Lower lobe of right lung (tissue), 2 donors: ENCODE results near the gene CCT7. TPM values are rescaled to one million over a fixed set of nuclear protein-coding genes. Genes with fewer than 3 reads are reported as not detected.

ENCODE experiments used
- ATAC-seq, 2 donors: fragments of 200-7000 bp; cut with Tn5 transposase; one replicate each; pipeline ENCODE4 v1.9.1; 2020 to 2022; ENCODE audit warnings: mild to moderate bottlenecking in 2 of 2, moderate library complexity in 2 of 2
- DNase-seq: peaks from one replicate; pipeline ENCODE4 v3.0.0-alpha.2; 2020
- H3K27ac ChIP-seq: fragments of 200-600 bp; one replicate; pipeline ENCODE4 v1.8.0; 2022
- H3K27me3 ChIP-seq: fragments of 200-600 bp; one replicate; pipeline ENCODE4 v1.8.0; 2022; ENCODE audit warnings: low read depth
- H3K36me3 ChIP-seq: fragments of 200-600 bp; one replicate; pipeline ENCODE4 v1.8.0; 2022; ENCODE audit warnings: mild to moderate bottlenecking
- H3K4me1 ChIP-seq: fragments of 200-600 bp; one replicate; pipeline ENCODE4 v1.8.0; 2022
- H3K4me3 ChIP-seq: fragments of 200-600 bp; one replicate; pipeline ENCODE4 v1.8.0; 2022; ENCODE audit warnings: mild to moderate bottlenecking
- H3K9me3 ChIP-seq: fragments of 200-600 bp; one replicate; pipeline ENCODE4 v1.8.0; 2022
- intact Hi-C: fragments of 100-400 bp; cut with DNase I; formaldehyde crosslinking; loops from one replicate; pipeline ENCODE4 v1.11.0; 2022
- total RNA-seq: library from RNA; stranded (reverse); fragmentation: NEBNext Ultra II Directional; extraction: Animal tissue kit (Norgen Biotek cat#: 25700); gene quantifications from one replicate; pipeline ENCODE4 v1.2.1, GENCODE V29; 2021
- TF ChIP-seq, protein P1 (sequence below): fragments of 200-600 bp; IDR thresholded peaks from one replicate; pipeline ENCODE4 v1.8.0; 2022; ENCODE audit warnings: antibody characterized with exemption, mild to moderate bottlenecking
- donor health status: DM: no; HTN: yes; CAD: no; lungs with severe emphysema.

The CCT7 gene
- total RNA-seq, 1 donor from 2014 or later = 151 TPM

DNA sequence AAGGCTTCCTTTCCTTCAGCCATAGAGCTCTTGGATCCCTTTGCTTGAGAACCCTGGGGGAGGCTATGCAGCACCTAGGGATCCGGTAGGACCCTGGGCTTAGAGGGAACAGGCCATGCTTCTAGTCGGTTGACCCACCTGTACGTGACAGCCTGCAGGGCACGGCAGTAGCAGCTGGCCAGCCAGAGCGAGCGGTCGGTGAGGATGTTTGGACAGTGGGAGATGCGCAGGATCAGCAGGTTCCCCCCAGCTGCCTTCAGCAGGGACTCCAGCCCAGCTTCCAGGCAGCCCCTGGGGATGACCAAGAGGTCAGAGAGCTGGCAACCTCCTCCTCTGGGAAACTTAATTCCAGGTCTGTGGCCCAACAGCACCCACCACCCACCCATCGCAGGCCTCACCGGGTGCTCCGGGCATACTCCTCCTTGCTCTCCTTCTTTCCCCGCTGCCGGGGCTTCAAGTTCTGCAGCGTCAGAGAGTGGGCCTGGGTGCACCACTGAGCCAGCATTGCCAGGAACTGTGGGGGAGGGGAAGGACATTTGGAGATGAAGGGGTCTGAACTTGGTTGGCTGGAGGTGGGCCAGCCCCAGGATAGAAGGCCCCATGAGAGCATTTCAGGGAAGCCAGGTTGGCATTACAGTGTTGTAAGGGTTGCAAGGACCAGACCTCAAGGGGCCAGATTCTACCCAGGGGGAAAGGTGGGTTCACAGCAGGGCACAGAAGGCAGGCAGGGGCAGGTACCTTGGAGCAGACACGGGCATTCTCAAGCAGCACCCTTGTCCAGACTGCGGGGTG lies 29.6 kb downstream of the CCT7 start:
- ATAC-seq (no peak), DNase-seq (no peak)
- intact Hi-C loops = no loop called here
- no peaks in the 10 kb centered on the region for H3K36me3 ChIP-seq
- no peaks in the 10 kb centered on the region for H3K4me1 ChIP-seq
- H3K27ac ChIP-seq = no peak overlapping the region
- H3K9me3 ChIP-seq = no peaks in the 10 kb centered on the region
- TF ChIP-seq, protein P1, sequence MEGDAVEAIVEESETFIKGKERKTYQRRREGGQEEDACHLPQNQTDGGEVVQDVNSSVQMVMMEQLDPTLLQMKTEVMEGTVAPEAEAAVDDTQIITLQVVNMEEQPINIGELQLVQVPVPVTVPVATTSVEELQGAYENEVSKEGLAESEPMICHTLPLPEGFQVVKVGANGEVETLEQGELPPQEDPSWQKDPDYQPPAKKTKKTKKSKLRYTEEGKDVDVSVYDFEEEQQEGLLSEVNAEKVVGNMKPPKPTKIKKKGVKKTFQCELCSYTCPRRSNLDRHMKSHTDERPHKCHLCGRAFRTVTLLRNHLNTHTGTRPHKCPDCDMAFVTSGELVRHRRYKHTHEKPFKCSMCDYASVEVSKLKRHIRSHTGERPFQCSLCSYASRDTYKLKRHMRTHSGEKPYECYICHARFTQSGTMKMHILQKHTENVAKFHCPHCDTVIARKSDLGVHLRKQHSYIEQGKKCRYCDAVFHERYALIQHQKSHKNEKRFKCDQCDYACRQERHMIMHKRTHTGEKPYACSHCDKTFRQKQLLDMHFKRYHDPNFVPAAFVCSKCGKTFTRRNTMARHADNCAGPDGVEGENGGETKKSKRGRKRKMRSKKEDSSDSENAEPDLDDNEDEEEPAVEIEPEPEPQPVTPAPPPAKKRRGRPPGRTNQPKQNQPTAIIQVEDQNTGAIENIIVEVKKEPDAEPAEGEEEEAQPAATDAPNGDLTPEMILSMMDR = no peak
- H3K4me3 ChIP-seq = no peak overlapping the region
- H3K27me3 ChIP-seq = peaks cover 28% of the 10 kb centered on the region

DNA sequence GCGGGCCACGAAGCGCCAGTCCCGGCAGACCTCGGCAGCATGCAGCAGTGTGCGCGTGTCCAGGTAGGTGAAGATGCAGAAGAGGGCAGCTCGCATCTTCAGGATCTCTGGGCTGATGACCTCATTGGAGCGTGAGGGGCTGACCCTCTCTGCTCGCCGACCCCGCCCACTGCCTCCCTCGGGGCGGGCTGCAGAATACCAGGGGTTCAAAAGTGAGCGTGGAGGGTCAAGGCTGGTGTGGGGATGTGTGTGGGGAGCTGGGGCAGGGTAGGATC lies 30.2 kb downstream of the CCT7 start:
- Histone ChIP-seq H3K27me3 (peaks cover 32% of the 10 kb centered on the region), H3K36me3 (no peaks in the 10 kb centered on the region), H3K27ac (no peak overlapping the region), H3K9me3 (no peaks in the 10 kb centered on the region), H3K4me3 (no peak overlapping the region), H3K4me1 (no peaks in the 10 kb centered on the region)
- DNase-seq = no peak
- no peak for ATAC-seq
- intact Hi-C loops = no loop called here
- TF ChIP-seq, protein P1 = no peak

DNA sequence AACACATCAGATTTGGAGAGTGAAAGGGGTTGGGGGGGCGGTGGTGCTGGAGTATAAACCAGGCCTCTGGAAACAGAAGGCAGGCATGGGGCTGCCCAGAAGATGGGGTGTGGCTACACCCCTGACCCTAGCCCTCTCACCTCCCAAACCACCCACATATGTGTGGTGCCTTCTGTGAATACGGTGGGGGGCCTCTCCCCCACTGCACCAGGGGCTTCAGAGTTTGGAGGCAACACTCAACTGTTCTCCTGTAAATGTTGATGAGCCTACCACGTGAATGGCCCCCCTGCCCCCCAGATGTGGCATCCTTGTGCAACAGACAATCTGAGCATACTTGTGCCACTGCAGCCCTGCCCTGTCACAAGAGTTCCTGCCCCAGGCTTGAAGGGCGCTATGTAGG lies 30.7 kb downstream of the CCT7 start:
- no peak overlapping the region for H3K27ac ChIP-seq
- H3K4me1 ChIP-seq = no peaks in the 10 kb centered on the region
- H3K9me3 ChIP-seq = no peaks in the 10 kb centered on the region
- intact Hi-C loops = no loop called here
- TF ChIP-seq, protein P1 = no peak
- ATAC-seq = no peak
- no peaks in the 10 kb centered on the region for H3K36me3 ChIP-seq
- peaks cover 32% of the 10 kb centered on the region for H3K27me3 ChIP-seq
- no peak for DNase-seq
- H3K4me3 ChIP-seq = no peak overlapping the region

DNA sequence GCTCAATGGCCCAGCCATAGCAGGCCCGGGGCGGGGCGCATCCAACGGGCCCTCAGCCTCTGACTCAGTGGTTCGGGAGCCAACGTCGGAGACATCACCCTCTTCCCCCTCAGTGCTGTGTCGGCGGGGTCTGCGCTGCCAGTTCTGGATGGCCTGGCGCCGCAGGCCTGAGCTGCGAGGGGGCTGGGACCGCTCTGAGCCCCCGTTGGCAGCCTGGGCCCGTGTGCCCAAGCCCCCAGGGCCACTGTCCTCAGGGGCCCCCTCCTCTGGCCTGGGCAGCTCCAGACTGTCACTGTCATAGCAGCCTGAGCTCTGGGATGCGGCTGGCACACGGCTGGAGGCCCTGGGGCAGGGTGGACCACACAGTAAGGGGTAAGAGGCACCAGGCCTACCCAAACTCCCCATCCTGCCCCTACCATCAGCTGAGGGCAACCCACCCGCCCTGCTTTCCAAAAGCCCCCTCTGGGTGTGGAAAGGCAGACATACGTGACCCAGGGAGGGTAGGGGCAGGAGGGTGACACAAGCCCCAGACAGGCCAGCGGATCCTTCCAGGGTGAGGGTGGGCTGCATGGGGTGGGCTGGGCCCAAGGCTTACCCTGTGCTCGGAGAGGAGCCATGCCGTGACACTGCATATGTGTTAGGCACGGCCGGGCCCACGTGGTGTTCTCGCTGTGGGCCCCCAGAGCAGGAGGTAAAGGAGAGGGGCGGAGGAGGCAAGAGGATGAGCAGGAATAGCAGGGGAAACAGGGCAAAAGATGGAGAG lies 31.4 kb downstream of the CCT7 start:
- TF ChIP-seq, protein P1 = no peak

DNA sequence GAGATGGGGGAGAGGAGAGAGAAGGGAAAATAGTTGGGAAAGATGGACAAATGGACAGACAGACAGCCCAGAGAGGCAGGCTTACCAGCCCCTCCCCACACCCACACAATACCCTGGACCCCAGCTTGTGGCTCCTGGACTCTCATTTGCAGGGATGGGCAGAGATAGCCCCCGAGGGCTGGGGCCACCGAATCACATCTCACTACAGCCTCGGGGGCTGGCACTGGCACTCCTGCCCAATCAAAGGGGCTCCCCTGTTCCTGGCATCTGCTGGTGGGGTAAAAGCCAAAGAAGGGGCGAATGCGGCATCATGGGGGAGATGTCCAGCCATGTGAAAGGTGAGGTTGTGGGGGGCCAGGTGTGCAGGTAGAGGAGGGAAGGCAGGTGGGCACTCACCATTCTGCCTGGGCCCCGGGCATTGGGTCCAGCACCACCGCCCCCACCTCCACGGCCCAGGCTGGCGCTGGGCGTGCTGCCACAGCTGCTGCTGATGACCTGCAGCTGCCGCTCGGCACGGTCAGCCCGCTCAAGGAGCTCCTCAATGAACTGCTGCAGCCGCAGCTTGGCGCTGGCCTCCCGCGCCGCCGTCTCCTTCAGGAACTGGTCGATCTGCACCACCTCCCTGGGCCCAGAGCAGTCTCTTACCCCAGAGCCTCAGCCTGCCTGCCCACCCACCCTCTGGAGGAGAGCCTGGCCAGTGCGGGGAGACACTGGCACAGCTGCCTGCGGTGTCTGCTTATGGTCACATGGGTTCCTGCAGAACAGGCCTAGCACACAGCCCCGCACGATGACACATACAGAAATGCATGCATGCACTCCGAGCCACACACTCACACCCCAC lies 32.2 kb downstream of the CCT7 start:
- intact Hi-C loops = no loop called here
- H3K27me3 ChIP-seq = peaks cover 39% of the 10 kb centered on the region
- no peak overlapping the region for H3K4me3 ChIP-seq
- H3K4me1 ChIP-seq = no peaks in the 10 kb centered on the region
- no peaks in the 10 kb centered on the region for H3K36me3 ChIP-seq
- DNase-seq = no peak
- TF ChIP-seq, protein P1 = no peak
- no peaks in the 10 kb centered on the region for H3K9me3 ChIP-seq
- no peak for ATAC-seq
- no peak overlapping the region for H3K27ac ChIP-seq

More for the DNA sequence above, 31.4 kb downstream of the CCT7 start:
- H3K36me3 ChIP-seq = no peaks in the 10 kb centered on the region
- H3K4me3 ChIP-seq = no peak overlapping the region
- no peak for ATAC-seq
- no peak overlapping the region for H3K27ac ChIP-seq
- no peaks in the 10 kb centered on the region for H3K4me1 ChIP-seq
- no peaks in the 10 kb centered on the region for H3K9me3 ChIP-seq
- intact Hi-C loops = no loop called here
- peaks cover 32% of the 10 kb centered on the region for H3K27me3 ChIP-seq
- no peak for DNase-seq
